Right lobe of liver (tissue), 6 donors: ENCODE measurements around the gene GRIA4. TPM values are rescaled to one million over a fixed set of nuclear protein-coding genes. Genes with fewer than 3 reads are reported as not detected.

Experiments used
- ATAC-seq, 4 donors: fragments of 200-7000 bp; cut with Tn5 transposase; one replicate each; pipeline ENCODE4 v1.9.1; 2020; ENCODE audit warnings: mild to moderate bottlenecking in 4 of 4, moderate library complexity in 4 of 4
- DNase-seq, 3 donors: peaks; one replicate each; pipeline ENCODE4 v3.0.0-alpha.2; 2020
- H3K27ac ChIP-seq, 3 donors: fragments of 200-600 bp; one replicate each; pipeline ENCODE4 v1.8.0; 2022
- H3K27me3 ChIP-seq, 2 donors: fragments of 200-600 bp; one replicate each; pipeline ENCODE4 v1.8.0; 2022
- H3K36me3 ChIP-seq, 4 donors: fragments of 200-600 bp; sonication (generic) in 1 of 4; one replicate each; pipeline versions ENCODE4 v1.5.1 to v1.8.0; 2017 to 2022; ENCODE audit warnings: control low read depth in 1 of 4
- H3K4me1 ChIP-seq, 4 donors: fragments of 200-600 bp; sonication (generic) in 1 of 4; one replicate each; pipeline versions ENCODE4 v1.5.1 to v1.8.0; 2017 to 2022; ENCODE audit warnings: control low read depth in 1 of 4
- H3K4me3 ChIP-seq, 3 donors: fragments of 200-600 bp; one replicate each; pipeline ENCODE4 v1.8.0; 2022
- H3K9me3 ChIP-seq, 4 donors: fragments of 200-600 bp; sonication (generic) in 1 of 4; one replicate each; pipeline versions ENCODE4 v1.5.1 to v1.8.0; 2017 to 2022; ENCODE audit warnings: control low read depth in 1 of 4
- CTCF ChIP-seq, 4 donors: fragments of 200-600 bp in 3 of 4; fragments of 450-650 bp in 1 of 4; IDR thresholded peaks; one replicate each; pipeline versions ENCODE4 v1.5.1 to v1.8.0; 2016 to 2022; ENCODE audit warnings: antibody characterized with exemption in 4 of 4, mild to moderate bottlenecking in 2 of 4
- POLR2A ChIP-seq: fragments of 450-650 bp; IDR thresholded peaks from one replicate; pipeline ENCODE4 v1.6.1; 2017; ENCODE audit warnings: antibody characterized with exemption, mild to moderate bottlenecking
- WGBS: methylation state at CpG from one replicate; pipeline ENCODE4 v1.1.6; 2018; ENCODE audit warnings: low coverage, low lambda C conversion rate; ENCODE audit not compliant: insufficient coverage; ENCODE audit errors: missing lambda C conversion rate; 5-methylcytosine and 5-hydroxymethylcytosine counted together
- intact Hi-C, 2 donors: fragments of 100-400 bp; cut with DNase I; formaldehyde crosslinking; loops; one replicate each; pipeline versions ENCODE4 v1.11.2 to v1.14.1; 2022
- total RNA-seq, 6 experiments: library from RNA; depleted of rRNA in 2 of 6; stranded (reverse); fragments of >200 nt in 2 of 6; fragmentation: NEBNext Ultra II Directional in 3 of 6; extraction: Animal tissue kit (Norgen Biotek cat#: 25700) in 3 of 6; gene quantifications; one replicate each; pipeline versions ENCODE4 v1.1.0 to v1.2.4, GENCODE V29; 2016 to 2023
- donor health status: DM: no; HTN: yes; CAD: no.
- donor health status: DM: no; HTN: no; CAD: no.
- donor health status: DM: no; HTN: no; CAD: no.
- donor health status: DM: no; HTN: yes; CAD: no.
- donor health status: DM: no; HTN: yes; CAD: no.

GRIA4 gene
- total RNA-seq, 6 experiments from 2014 or later: 0.24 TPM; not detected in 5

- Histone ChIP-seq H3K4me1 (no peaks in the 10 kb centered on the region), H3K27me3 (no peaks in the 10 kb centered on the region), H3K36me3 (no peaks in the 10 kb centered on the region), H3K9me3 (no peaks in the 10 kb centered on the region), H3K4me3 (no peak overlapping the region), H3K27ac (no peak overlapping the region)
- 73% methylated on average over 1 of the region's 1 CpG for WGBS
- DNase-seq (no peak), ATAC-seq (no peak)
- TF ChIP-seq CTCF (IDR thresholded peaks at IDR 0.05): no peak
- intact Hi-C loops: no loop called here
Observed at GRCh38 chr11:105911454-105911853, 301.6 kb downstream of the GRIA4 start.

- ATAC-seq: no peak
Observed at GRCh38 chr11:105912666-105913065, 302.8 kb downstream of the GRIA4 start.

GRCh38 chr11:105915021-105915420 is 305.1 kb downstream of the GRIA4 start:
- no peaks in the 10 kb centered on the region for H3K9me3 ChIP-seq
- H3K27ac ChIP-seq: no peak overlapping the region
- no peaks in the 10 kb centered on the region for H3K36me3 ChIP-seq
- no peaks in the 10 kb centered on the region for H3K27me3 ChIP-seq
- intact Hi-C loops: no loop called here
- H3K4me3 ChIP-seq: no peak overlapping the region
- no peaks in the 10 kb centered on the region for H3K4me1 ChIP-seq
- no peak for DNase-seq
- no peak for TF ChIP-seq CTCF (IDR thresholded peaks at IDR 0.05)
- TF ChIP-seq POLR2A: no peak
- whole genome bisulfite sequencing: 36% methylated on average over 4 of the region's 4 CpGs
- no peak for ATAC-seq

More at GRCh38 chr11:105912666-105913065, 302.8 kb downstream of the GRIA4 start:
- no peak overlapping the region for H3K4me3 ChIP-seq
- no peaks in the 10 kb centered on the region for H3K27me3 ChIP-seq
- H3K9me3 ChIP-seq: no peaks in the 10 kb centered on the region
- H3K27ac ChIP-seq: no peak overlapping the region
- H3K4me1 ChIP-seq: no peaks in the 10 kb centered on the region
- WGBS: 58% methylated on average over 2 of the region's 2 CpGs
- intact Hi-C loops: no loop called here
- TF ChIP-seq CTCF (IDR thresholded peaks at IDR 0.05) (no peak), POLR2A (no peak)
- DNase-seq: no peak
- no peaks in the 10 kb centered on the region for H3K36me3 ChIP-seq

GRCh38 chr11:105918039-105918438 is 308.2 kb downstream of the GRIA4 start:
- no peak overlapping the region for H3K4me3 ChIP-seq
- H3K27me3 ChIP-seq: no peaks in the 10 kb centered on the region
- no peak overlapping the region for H3K27ac ChIP-seq
- H3K9me3 ChIP-seq: no peaks in the 10 kb centered on the region
- no peaks in the 10 kb centered on the region for H3K4me1 ChIP-seq
- intact Hi-C loops: no loop called here
- DNase-seq (no peak), ATAC-seq (no peak)
- TF ChIP-seq CTCF (IDR thresholded peaks at IDR 0.05) (no peak), POLR2A (no peak)
- H3K36me3 ChIP-seq: no peaks in the 10 kb centered on the region
- 33% methylated on average over 1 of the region's 1 CpG for WGBS

- Histone ChIP-seq H3K9me3 (no peaks in the 10 kb centered on the region), H3K27ac (no peak overlapping the region), H3K4me1 (no peaks in the 10 kb centered on the region), H3K36me3 (no peaks in the 10 kb centered on the region), H3K4me3 (no peak overlapping the region), H3K27me3 (no peaks in the 10 kb centered on the region)
- intact Hi-C loops: no loop called here
- ATAC-seq: no peak
- no peak for DNase-seq
- TF ChIP-seq CTCF (IDR thresholded peaks at IDR 0.05) (no peak), POLR2A (no peak)
Observed at GRCh38 chr11:105918600-105918999, 308.7 kb downstream of the GRIA4 start.
